IMR-90 (cell line): Measurements from ENCODE around the gene DNM3. TPM values are rescaled to one million over a fixed set of nuclear protein-coding genes. Genes with fewer than 3 reads are reported as not detected.

Experiments
- ATAC-seq: fragments of 200-7000 bp; cut with Tn5 transposase; 2 replicates; pipeline ENCODE4 v1.9.1; 2020; ENCODE audit warnings: low read depth, mild to moderate bottlenecking, moderate library complexity
- BruUV-seq: library from RNA; stranded (reverse); fragments of 400-500 nt; replicated peaks from 2 replicates; lab custom pipeline; 2021; lab: Mats Ljungman, UMichigan
- CTCF ChIA-PET: fragments of 300-600 bp; formaldehyde crosslinking; extraction: SDS; loops from one replicate; lab custom pipeline; 2021; ENCODE audit warnings: antibody characterized with exemption; lab: Yijun Ruan, JAX
- POLR2A ChIA-PET: fragments of 300-600 bp; sonication (Branson Sonifier 250); formaldehyde crosslinking; loops from one replicate; lab custom pipeline; 2022; ENCODE audit warnings: antibody characterized with exemption; ENCODE audit not compliant: unreplicated experiment; lab: Charles Lee
- DNase-seq: peaks from one replicate; pipeline ENCODE4 v3.0.0; 2013
- H2AFZ ChIP-seq: replicated peaks from 2 replicates; pipeline ENCODE3; 2013; ENCODE audit warnings: low read length, mild to moderate bottlenecking; ENCODE audit not compliant: poor library complexity
- H2AK5ac ChIP-seq: 2 replicates; pipeline ENCODE4 v1.6.1; 2013; ENCODE audit warnings: low read depth, low read length, inconsistent platforms
- H2AK9ac ChIP-seq: replicated peaks from 2 replicates; pipeline ENCODE3; 2013; ENCODE audit warnings: mild to moderate bottlenecking, low read depth, low read length, moderate library complexity; ENCODE audit not compliant: poor library complexity
- H2BK120ac ChIP-seq: 2 replicates; pipeline ENCODE4 v1.6.1; 2013; ENCODE audit warnings: low read depth, low read length, inconsistent platforms
- H2BK15ac ChIP-seq: 3 replicates; pipeline ENCODE4 v1.6.1; 2013; ENCODE audit warnings: low read depth, low read length, inconsistent platforms
- H2BK20ac ChIP-seq: 2 replicates; pipeline ENCODE4 v1.6.1; 2013; ENCODE audit warnings: low read depth, mild to moderate bottlenecking, inconsistent platforms, low read length, moderate library complexity
- H2BK5ac ChIP-seq: 2 replicates; pipeline ENCODE4 v1.6.1; 2013; ENCODE audit warnings: mild to moderate bottlenecking, low read depth, low read length, inconsistent platforms; ENCODE audit not compliant: poor library complexity, severe bottlenecking
- H3K14ac ChIP-seq: replicated peaks from 2 replicates; pipeline ENCODE4 v1.6.1; 2013; ENCODE audit warnings: low read depth, low read length, inconsistent platforms
- H3K18ac ChIP-seq: 2 replicates; pipeline ENCODE4 v1.6.1; 2013; ENCODE audit warnings: low read depth, low read length, control low read depth
- H3K23ac ChIP-seq: 2 replicates; pipeline ENCODE4 v1.6.1; 2013; ENCODE audit warnings: low read depth, low read length, inconsistent platforms
- H3K27ac ChIP-seq: 2 replicates; pipeline ENCODE4 v1.5.1; 2013; ENCODE audit warnings: mild to moderate bottlenecking, control low read depth, low read length; ENCODE audit not compliant: insufficient read depth
- H3K27me3 ChIP-seq: 2 replicates; pipeline ENCODE4 v1.6.1; 2013; ENCODE audit warnings: low read length; ENCODE audit not compliant: control insufficient read depth, insufficient read depth
- H3K36me3 ChIP-seq: 2 replicates; pipeline ENCODE4 v1.6.1; 2013; ENCODE audit warnings: low read length, mixed read lengths; ENCODE audit not compliant: control insufficient read depth, insufficient read depth
- H3K4ac ChIP-seq: 2 replicates; pipeline ENCODE4 v1.6.1; 2013; ENCODE audit warnings: low read depth, low read length, inconsistent platforms
- H3K4me1 ChIP-seq: 2 replicates; pipeline ENCODE4 v1.6.1; 2013; ENCODE audit warnings: low read length, mixed read lengths; ENCODE audit not compliant: control insufficient read depth, insufficient read depth
- H3K4me2 ChIP-seq: 2 replicates; pipeline ENCODE4 v1.6.1; 2013; ENCODE audit warnings: low read depth, mild to moderate bottlenecking, control low read depth, low read length, moderate library complexity
- H3K4me3 ChIP-seq: 2 replicates; pipeline ENCODE4 v1.5.1; 2013; ENCODE audit warnings: low read depth, mild to moderate bottlenecking, control low read depth, low read length, moderate library complexity; ENCODE audit not compliant: insufficient read depth
- H3K56ac ChIP-seq: 2 replicates; pipeline ENCODE4 v1.6.1; 2013; ENCODE audit warnings: low read length, inconsistent platforms; ENCODE audit not compliant: insufficient read depth; ENCODE audit errors: extremely low read depth
- H3K79me1 ChIP-seq, 2 experiments: 2 replicates each; pipeline ENCODE4 v1.6.1; 2013; ENCODE audit warnings: low read length in 2 of 2, inconsistent platforms in 1 of 2, low read depth in 1 of 2
- H3K9ac ChIP-seq: 2 replicates; pipeline ENCODE4 v1.6.1; 2013; ENCODE audit warnings: low read depth, low read length, control low read depth
- H3K9me1 ChIP-seq: 2 replicates; pipeline ENCODE4 v1.6.1; 2013; ENCODE audit warnings: low read length, inconsistent platforms; ENCODE audit not compliant: insufficient read depth
- H3K9me3 ChIP-seq: 2 replicates; pipeline ENCODE4 v1.6.1; 2013; ENCODE audit warnings: low read length; ENCODE audit not compliant: control insufficient read depth, insufficient read depth
- H4K20me1 ChIP-seq: 2 replicates; pipeline ENCODE4 v1.6.1; 2013; ENCODE audit warnings: low read length, inconsistent platforms; ENCODE audit not compliant: insufficient read depth
- H4K5ac ChIP-seq: 2 replicates; pipeline ENCODE4 v1.6.1; 2013; ENCODE audit warnings: mild to moderate bottlenecking, low read depth, low read length, control low read depth
- H4K8ac ChIP-seq, 2 experiments: 2 replicates each; pipeline ENCODE4 v1.6.1; 2013; ENCODE audit warnings: low read depth in 2 of 2, low read length in 2 of 2, control low read depth in 1 of 2, inconsistent platforms in 1 of 2
- H4K91ac ChIP-seq: 2 replicates; pipeline ENCODE4 v1.6.1; 2013; ENCODE audit warnings: low read depth, low read length, inconsistent platforms; ENCODE audit not compliant: insufficient read depth
- CEBPB ChIP-seq: IDR thresholded peaks from 2 replicates; pipeline ENCODE4 v1.6.1; 2012; ENCODE audit warnings: low read depth, low read length, improper control_type of control experiment
- MXI1 ChIP-seq: IDR thresholded peaks from 2 replicates; pipeline ENCODE4 v1.6.1; 2012; ENCODE audit warnings: low read depth, mild to moderate bottlenecking, low read length, moderate library complexity, borderline replicate concordance
- POLR2A ChIP-seq: IDR thresholded peaks from 2 replicates; pipeline ENCODE4 v1.6.1; 2012; ENCODE audit warnings: mild to moderate bottlenecking, low read depth, low read length
- WGBS, 2 experiments: methylation state at CpG; one replicate each; pipeline versions ENCODE4 v1.1.5 to v1.1.7; 2013; ENCODE audit warnings: missing lambda C conversion rate in 2 of 2; ENCODE audit not compliant: insufficient read length in 1 of 2; ENCODE audit errors: extremely low coverage in 2 of 2; 5-methylcytosine and 5-hydroxymethylcytosine counted together
- dilution Hi-C: fragments of 300-500 bp; cut with HindIII; formaldehyde crosslinking; loops from one replicate; pipeline ENCODE4 v1.14.3; 2018; ENCODE audit warnings: low sequenced_read_pairs; ENCODE audit not compliant: unreplicated experiment
- in situ Hi-C: fragments of 300-500 bp; cut with MboI; formaldehyde crosslinking; loops from 3 replicates; pipeline ENCODE4 v1.14.3; 2019; ENCODE audit warnings: low sequenced_read_pairs, inconsistent platforms, mixed read lengths
- intact Hi-C: fragments of 100-400 bp; cut with micrococcal nuclease; formaldehyde crosslinking; loops from 2 replicates; pipeline ENCODE4 v1.10.0; 2022
- polyA plus RNA-seq, 3 experiments: library from polyadenylated mRNA; depleted of rRNA; stranded (reverse); fragments of >200 nt; gene quantifications; 2 replicates each; pipeline ENCODE4 v1.2.3, GENCODE V29; 2012; ENCODE audit warnings: low replicate concordance in 1 of 3
- total RNA-seq: library from RNA; depleted of rRNA; stranded (reverse); fragments of >200 nt; gene quantifications from 2 replicates; pipeline ENCODE4 v1.2.3, GENCODE V29; 2012

DNM3 gene
- total and polyA plus RNA-seq, 2 of the 4 experiments (the other 2 are of a cell fraction): 0.36 TPM

- no peak for TF ChIP-seq MXI1
Observed at GRCh38 chr1:172321451-172321850, 480.2 kb downstream of the DNM3 start (continued).

GRCh38 chr1:172322219-172323061, 481.1 kb downstream of the DNM3 start:
- Histone ChIP-seq H3K4me1 (peaks cover 21% of the 10 kb centered on the region), H3K56ac (peak overlapping the region; percentile 68), H4K5ac (peak overlapping the region; percentile 17), H3K79me1 (no peaks in the 10 kb centered on the region), H3K4ac (peak overlapping the region; percentile 88), H3K14ac (peak overlapping the region; percentile 69), H3K36me3 (no peaks in the 10 kb centered on the region), H3K9me3 (no peaks in the 10 kb centered on the region), H2BK5ac (peak overlapping the region; percentile 81), H3K23ac (peak overlapping the region; percentile 95), H2BK20ac (peak overlapping the region; percentile 95), H2AK9ac (peak overlapping the region; percentile 30), H2BK15ac (peak overlapping the region; percentile 37; the same call in 2 of the 3 replicates), H2BK120ac (peak overlapping the region; percentile 96), H3K4me3 (no peak overlapping the region), H3K9ac (peak overlapping the region; percentile 15), H3K27ac (peak overlapping the region; percentile 75), H4K20me1 (no peaks in the 10 kb centered on the region), H3K18ac (peak overlapping the region; percentile 61), H4K91ac (peak overlapping the region; percentile 91), H3K4me2 (peak overlapping the region; percentile 58), H3K9me1 (no peaks in the 10 kb centered on the region; the same call in 1 of the 2 replicates), H4K8ac (peak overlapping the region; percentile 19 to 92), H3K27me3 (no peaks in the 10 kb centered on the region), H2AFZ (peak overlapping the region; percentile 80), H2AK5ac (0 out of 2 replicates have a peak overlapping the region, but pooled peaks have one; percentile 18)
- BruUV-seq: no TSS peak
- in situ Hi-C loops: no loop called here
- ChIA-PET CTCF (interaction anchor here (0.6 to 1.3 kb wide), 5 partner anchors 11 to 388 kb away, joined by 3 to 11 read pairs (median 3); no protein-coding TSS in a partner anchor), POLR2A (interaction anchor here (0.6 to 0.8 kb wide), 4 partner anchors 29 to 257 kb away, joined by 3 to 10 read pairs (median 4); no protein-coding TSS in a partner anchor)
- DNase-seq: peak; percentile 88
- WGBS, 2 experiments: 0% methylated on average over 1 of the region's 13 CpGs; no CpG with 5 or more reads in 1 of the 2 experiments
- peak; percentile 79 for ATAC-seq
- dilution Hi-C loops: no loop called here
- intact Hi-C loops: loop anchor here (1.0 to 2.0 kb wide), 4 partner anchors 20 to 178 kb away; no protein-coding TSS in a partner anchor
- TF ChIP-seq POLR2A (no peak), CEBPB (peak; percentile 56)
